HUES64 (cell line): ENCODE measurements around the gene ZNF750.

ENCODE experiments used
- H3K27ac ChIP-seq: 2 replicates; pipeline ENCODE4 v1.7.0; 2013; ENCODE audit warnings: low read depth, low read length, inconsistent platforms
- H3K27me3 ChIP-seq: 2 replicates; pipeline ENCODE4 v1.6.1; 2013; ENCODE audit warnings: mild to moderate bottlenecking, low read length; ENCODE audit not compliant: insufficient read depth
- H3K36me3 ChIP-seq: 2 replicates; pipeline ENCODE4 v1.6.1; 2013; ENCODE audit warnings: mild to moderate bottlenecking, low read length; ENCODE audit not compliant: insufficient read depth
- H3K4me1 ChIP-seq: 2 replicates; pipeline ENCODE4 v1.6.1; 2013; ENCODE audit warnings: mild to moderate bottlenecking, low read length, moderate library complexity; ENCODE audit not compliant: insufficient read depth
- H3K4me3 ChIP-seq: 2 replicates; pipeline ENCODE4 v1.5.1; 2013; ENCODE audit warnings: mild to moderate bottlenecking, low read length, moderate library complexity
- H3K9ac ChIP-seq: 2 replicates; pipeline ENCODE4 v1.6.1; 2013; ENCODE audit warnings: mild to moderate bottlenecking, low read depth, low read length
- H3K9me3 ChIP-seq: 2 replicates; pipeline ENCODE4 v1.6.1; 2013; ENCODE audit warnings: low read depth, low read length; ENCODE audit not compliant: insufficient read depth
- WGBS: fragments of 150-250, 120-280 bp; methylation state at CpG from one replicate; pipeline ENCODE4 v1.1.7; 2013; ENCODE audit warnings: missing lambda C conversion rate; 5-methylcytosine and 5-hydroxymethylcytosine counted together

ZNF750 gene

GRCh38 chr17:82871776-82872561 lies 32.1 kb upstream of the ZNF750 start:
- Histone ChIP-seq H3K9me3 (no peaks in the 10 kb centered on the region), H3K4me3 (no peak overlapping the region), H3K27me3 (no peaks in the 10 kb centered on the region), H3K4me1 (peaks cover 18% of the 10 kb centered on the region; the same call in 1 of the 2 replicates), H3K9ac (no peak overlapping the region), H3K27ac (no peak overlapping the region), H3K36me3 (peaks cover 33% of the 10 kb centered on the region)
- 90% methylated on average over 41 of the region's 41 CpGs for WGBS

- Histone ChIP-seq H3K36me3 (peaks cover 33% of the 10 kb centered on the region), H3K9ac (no peak overlapping the region), H3K9me3 (no peaks in the 10 kb centered on the region), H3K27ac (no peak overlapping the region), H3K27me3 (no peaks in the 10 kb centered on the region), H3K4me3 (no peak overlapping the region), H3K4me1 (peaks cover 15% of the 10 kb centered on the region; the same call in 1 of the 2 replicates)
- WGBS: 95% methylated on average over 31 of the region's 31 CpGs
These were observed 31.4 kb upstream of the ZNF750 start for GRCh38 chr17:82871056-82871775.

- H3K4me3 ChIP-seq: no peak overlapping the region
- H3K27ac ChIP-seq: no peak overlapping the region
- no peak overlapping the region for H3K9ac ChIP-seq
- WGBS: 97% methylated on average over 14 of the region's 14 CpGs
- H3K36me3 ChIP-seq: peaks cover 33% of the 10 kb centered on the region
- peaks cover 9% of the 10 kb centered on the region; the same call in 1 of the 2 replicates for H3K4me1 ChIP-seq
- H3K9me3 ChIP-seq: no peaks in the 10 kb centered on the region
- no peaks in the 10 kb centered on the region for H3K27me3 ChIP-seq
These were observed 30.7 kb upstream of the ZNF750 start for GRCh38 chr17:82870541-82870940.

GRCh38 chr17:82870091-82870491 lies 30.3 kb upstream of the ZNF750 start:
- Histone ChIP-seq H3K4me1 (peaks cover 7% of the 10 kb centered on the region; the same call in 1 of the 2 replicates), H3K4me3 (no peak overlapping the region), H3K27ac (no peak overlapping the region), H3K36me3 (peaks cover 33% of the 10 kb centered on the region), H3K27me3 (no peaks in the 10 kb centered on the region), H3K9ac (no peak overlapping the region), H3K9me3 (no peaks in the 10 kb centered on the region)
- 94% methylated on average over 35 of the region's 35 CpGs for WGBS

DNA sequence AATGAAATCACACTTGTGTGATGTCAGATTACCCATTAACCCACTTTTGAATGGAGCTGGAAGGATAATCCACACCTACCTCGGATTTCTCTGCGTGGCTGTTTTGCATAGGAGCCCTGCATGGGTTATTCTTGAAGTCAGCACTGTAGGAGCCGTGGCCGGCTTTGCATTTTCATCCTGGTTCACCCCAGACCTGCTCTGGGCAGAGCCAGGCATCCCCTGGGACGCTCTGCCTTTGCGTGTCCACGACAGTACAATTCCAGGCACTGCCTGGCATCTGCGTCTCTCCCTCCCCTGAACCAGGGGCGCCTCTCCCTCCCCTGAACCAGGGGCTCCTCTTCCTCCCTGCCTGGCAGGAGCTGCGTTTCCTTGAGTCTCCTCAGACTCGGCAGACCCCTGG lies 29.7 kb upstream of the ZNF750 start:
- peaks cover 33% of the 10 kb centered on the region for H3K36me3 ChIP-seq
- no peak overlapping the region for H3K27ac ChIP-seq
- H3K4me3 ChIP-seq: no peak overlapping the region
- H3K9ac ChIP-seq: no peak overlapping the region
- H3K9me3 ChIP-seq: no peaks in the 10 kb centered on the region
- H3K4me1 ChIP-seq: peaks cover 1% of the 10 kb centered on the region; the same call in 1 of the 2 replicates
- no peaks in the 10 kb centered on the region for H3K27me3 ChIP-seq
- WGBS: 96% methylated on average over 10 of the region's 11 CpGs

DNA sequence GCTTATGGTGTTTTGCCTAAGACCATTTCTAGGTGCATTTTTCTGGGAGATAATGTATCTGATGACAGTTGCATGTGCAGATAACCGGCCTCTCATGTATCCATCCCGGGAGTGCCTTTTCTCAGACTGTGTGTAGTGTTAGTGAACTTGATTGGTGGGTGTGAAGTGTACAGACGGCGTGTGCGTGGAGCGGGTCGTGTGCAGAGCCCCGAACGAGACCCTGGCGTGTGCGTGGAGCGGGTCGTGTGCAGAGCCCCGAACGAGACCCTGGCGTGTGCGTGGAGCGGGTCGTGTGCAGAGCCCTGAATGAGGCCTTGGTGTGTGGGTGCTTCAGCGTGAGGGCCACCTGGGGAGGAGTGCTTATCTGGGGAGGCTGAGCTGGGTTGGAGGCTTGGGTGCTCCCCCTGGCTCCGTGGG lies 28.9 kb upstream of the ZNF750 start:
- no peak overlapping the region for H3K27ac ChIP-seq
- WGBS: 90% methylated on average over 21 of the region's 21 CpGs
- no peak overlapping the region for H3K4me3 ChIP-seq

GRCh38 chr17:82867763-82868325 lies 28.0 kb upstream of the ZNF750 start:
- Histone ChIP-seq H3K27me3 (no peaks in the 10 kb centered on the region), H3K4me3 (no peak overlapping the region), H3K4me1 (no peaks in the 10 kb centered on the region; the same call in 1 of the 2 replicates), H3K36me3 (peaks cover 30% of the 10 kb centered on the region), H3K9me3 (no peaks in the 10 kb centered on the region), H3K27ac (no peak overlapping the region), H3K9ac (no peak overlapping the region; the same call in 1 of the 2 replicates)
- 94% methylated on average over 17 of the region's 18 CpGs for WGBS

More for the DNA sequence above, 28.9 kb upstream of the ZNF750 start:
- Histone ChIP-seq H3K36me3 (peaks cover 33% of the 10 kb centered on the region), H3K4me1 (no peaks in the 10 kb centered on the region; the same call in 1 of the 2 replicates), H3K9ac (no peak overlapping the region), H3K27me3 (no peaks in the 10 kb centered on the region), H3K9me3 (no peaks in the 10 kb centered on the region)

GRCh38 chr17:82866590-82867191 lies 26.9 kb upstream of the ZNF750 start:
- Histone ChIP-seq H3K36me3 (peaks cover 20% of the 10 kb centered on the region), H3K9me3 (no peaks in the 10 kb centered on the region), H3K27me3 (no peaks in the 10 kb centered on the region), H3K4me3 (no peak overlapping the region), H3K4me1 (no peaks in the 10 kb centered on the region; the same call in 1 of the 2 replicates), H3K27ac (no peak overlapping the region; the same call in 1 of the 2 replicates), H3K9ac (no peak overlapping the region; the same call in 1 of the 2 replicates)
- 90% methylated on average over 11 of the region's 11 CpGs for WGBS

DNA sequence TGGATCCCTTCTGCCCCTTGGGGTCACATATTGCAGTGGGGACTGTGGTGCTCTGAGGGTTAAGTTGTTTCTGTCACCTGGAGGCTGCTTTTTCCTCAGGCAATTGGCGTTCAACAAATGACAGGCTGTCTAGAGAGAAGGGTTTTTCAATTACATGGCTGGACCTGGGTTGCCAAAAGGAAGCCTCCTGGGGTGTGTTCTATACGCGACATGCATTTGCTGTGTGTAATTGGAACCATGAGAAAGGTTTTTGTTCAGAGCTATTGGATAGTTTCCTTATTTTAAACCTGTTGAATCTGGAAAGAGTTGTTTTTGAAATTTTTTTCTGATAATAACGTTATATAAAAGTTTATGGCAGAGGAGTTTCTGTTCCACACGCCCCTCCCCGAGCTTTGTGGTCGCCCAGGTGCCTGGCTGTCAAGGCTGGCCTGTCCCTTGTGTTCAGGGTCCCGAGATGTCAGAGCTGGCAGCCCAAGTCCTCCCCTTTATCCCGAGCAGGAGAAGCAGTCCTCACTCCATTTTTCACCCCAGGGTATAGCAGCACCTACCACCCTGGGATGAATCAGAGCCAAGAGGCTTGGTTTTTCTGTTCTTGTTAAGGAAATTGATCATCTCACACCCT lies 26.1 kb upstream of the ZNF750 start:
- Histone ChIP-seq H3K27ac (no peak overlapping the region), H3K9ac (no peak overlapping the region), H3K36me3 (peaks cover 13% of the 10 kb centered on the region), H3K9me3 (no peaks in the 10 kb centered on the region), H3K4me1 (no peaks in the 10 kb centered on the region; the same call in 1 of the 2 replicates), H3K27me3 (no peaks in the 10 kb centered on the region), H3K4me3 (no peak overlapping the region)
- 90% methylated on average over 9 of the region's 9 CpGs for WGBS

GRCh38 chr17:82865274-82865673 lies 25.5 kb upstream of the ZNF750 start:
- Histone ChIP-seq H3K27me3 (no peaks in the 10 kb centered on the region), H3K9me3 (no peaks in the 10 kb centered on the region), H3K4me1 (no peaks in the 10 kb centered on the region; the same call in 1 of the 2 replicates), H3K9ac (no peak overlapping the region), H3K4me3 (no peak overlapping the region), H3K27ac (no peak overlapping the region), H3K36me3 (peaks cover 6% of the 10 kb centered on the region)
- WGBS: 95% methylated on average over 23 of the region's 23 CpGs
